ACC112 (cell line): ENCODE results near the gene PPIB.

Source experiments
- H2AFZ ChIP-seq: fragments of 200-600 bp; sonication (generic); one replicate; pipeline ENCODE4 v1.6.0; 2017; ENCODE audit warnings: antibody characterized with exemption, low read length; ENCODE audit not compliant: unreplicated experiment
- H3K27ac ChIP-seq: fragments of 200-600 bp; sonication (generic); 2 replicates; pipeline ENCODE4 v1.5.1; 2014; ENCODE audit warnings: low read depth, mild to moderate bottlenecking, antibody characterized with exemption, low read length, moderate library complexity
- H3K27me3 ChIP-seq: fragments of 200-600 bp; sonication (generic); 2 replicates; pipeline ENCODE4 v1.6.1; 2014; ENCODE audit warnings: mild to moderate bottlenecking, antibody characterized with exemption, low read length, moderate library complexity, mixed read lengths; ENCODE audit not compliant: insufficient read depth
- H3K36me3 ChIP-seq: fragments of 200-600 bp; sonication (generic); 2 replicates; pipeline ENCODE4 v1.6.1; 2016; ENCODE audit warnings: mild to moderate bottlenecking, antibody characterized with exemption, low read length, moderate library complexity, mixed read lengths; ENCODE audit not compliant: insufficient read depth
- H3K4me1 ChIP-seq: fragments of 200-600 bp; sonication (generic); one replicate; pipeline ENCODE4 v1.6.1; 2016; ENCODE audit warnings: low read length, mixed read lengths; ENCODE audit not compliant: insufficient read depth, unreplicated experiment, control insufficient read depth
- H3K4me3 ChIP-seq: fragments of 200-600 bp; sonication (generic); 2 replicates; pipeline ENCODE4 v1.5.1; 2014; ENCODE audit warnings: mild to moderate bottlenecking, low read depth, low read length
- H3K79me2 ChIP-seq: fragments of 200-600 bp; sonication (generic); one replicate; pipeline ENCODE4 v1.6.0; 2016; ENCODE audit warnings: low read length; ENCODE audit not compliant: control insufficient read depth, unreplicated experiment, insufficient read depth

The PPIB gene

GRCh38 chr15:64136347-64136746, 26.5 kb downstream of the PPIB start:
- H3K79me2 ChIP-seq = no peaks in the 10 kb centered on the region
- H3K27ac ChIP-seq = no peak overlapping the region
- no peak overlapping the region for H2AFZ ChIP-seq
- H3K4me3 ChIP-seq = no peak overlapping the region
- H3K27me3 ChIP-seq = no peaks in the 10 kb centered on the region
- peaks cover 19% of the 10 kb centered on the region; the same call in 1 of the 2 replicates for H3K36me3 ChIP-seq
- no peaks in the 10 kb centered on the region for H3K4me1 ChIP-seq

- H2AFZ ChIP-seq = no peak overlapping the region
- peaks cover 32% of the 10 kb centered on the region; the same call in 1 of the 2 replicates for H3K36me3 ChIP-seq
- no peak overlapping the region for H3K27ac ChIP-seq
- no peaks in the 10 kb centered on the region for H3K79me2 ChIP-seq
- no peaks in the 10 kb centered on the region for H3K4me1 ChIP-seq
- H3K4me3 ChIP-seq = no peak overlapping the region
- H3K27me3 ChIP-seq = no peaks in the 10 kb centered on the region
Observed at GRCh38 chr15:64134345-64134829, 28.4 kb downstream of the PPIB start.

GRCh38 chr15:64133623-64134344, 29.0 kb downstream of the PPIB start:
- H3K79me2 ChIP-seq = no peaks in the 10 kb centered on the region
- no peak overlapping the region for H3K4me3 ChIP-seq
- H3K36me3 ChIP-seq = peaks cover 33% of the 10 kb centered on the region; the same call in 1 of the 2 replicates
- no peaks in the 10 kb centered on the region for H3K27me3 ChIP-seq
- H2AFZ ChIP-seq = no peak overlapping the region
- H3K4me1 ChIP-seq = no peaks in the 10 kb centered on the region
- no peak overlapping the region for H3K27ac ChIP-seq

- no peak overlapping the region for H3K27ac ChIP-seq
- no peaks in the 10 kb centered on the region for H3K4me1 ChIP-seq
- no peaks in the 10 kb centered on the region for H3K27me3 ChIP-seq
- no peaks in the 10 kb centered on the region for H3K79me2 ChIP-seq
- H3K36me3 ChIP-seq = peaks cover 42% of the 10 kb centered on the region; the same call in 1 of the 2 replicates
- H3K4me3 ChIP-seq = no peak overlapping the region
- no peak overlapping the region for H2AFZ ChIP-seq
Observed at GRCh38 chr15:64132217-64132616, 30.6 kb downstream of the PPIB start.

- Histone ChIP-seq H2AFZ (no peak overlapping the region), H3K79me2 (no peaks in the 10 kb centered on the region), H3K27me3 (no peaks in the 10 kb centered on the region), H3K36me3 (peaks cover 48% of the 10 kb centered on the region; the same call in 1 of the 2 replicates), H3K4me3 (no peak overlapping the region), H3K27ac (no peak overlapping the region), H3K4me1 (no peaks in the 10 kb centered on the region)
Observed at GRCh38 chr15:64131547-64131946, 31.3 kb downstream of the PPIB start.

- H3K36me3 ChIP-seq = peaks cover 53% of the 10 kb centered on the region
- H2AFZ ChIP-seq = no peak overlapping the region
- H3K27ac ChIP-seq = no peak overlapping the region
- no peak overlapping the region for H3K4me3 ChIP-seq
- H3K4me1 ChIP-seq = no peaks in the 10 kb centered on the region
- H3K79me2 ChIP-seq = no peaks in the 10 kb centered on the region
- no peaks in the 10 kb centered on the region for H3K27me3 ChIP-seq
Observed at GRCh38 chr15:64130159-64130558, 32.7 kb downstream of the PPIB start.

- Histone ChIP-seq H3K4me1 (no peaks in the 10 kb centered on the region), H3K4me3 (no peak overlapping the region), H3K79me2 (no peaks in the 10 kb centered on the region), H3K27me3 (no peaks in the 10 kb centered on the region), H3K36me3 (peaks cover 56% of the 10 kb centered on the region), H2AFZ (no peak overlapping the region), H3K27ac (no peak overlapping the region)
Observed at GRCh38 chr15:64127521-64128270, 35.1 kb downstream of the PPIB start.

GRCh38 chr15:64125978-64126377, 36.8 kb downstream of the PPIB start:
- Histone ChIP-seq H3K79me2 (no peaks in the 10 kb centered on the region), H3K36me3 (peaks cover 51% of the 10 kb centered on the region), H3K27me3 (no peaks in the 10 kb centered on the region)

GRCh38 chr15:64122936-64123351, 39.9 kb downstream of the PPIB start:
- Histone ChIP-seq H3K79me2 (no peaks in the 10 kb centered on the region), H3K36me3 (peaks cover 48% of the 10 kb centered on the region), H3K27me3 (no peaks in the 10 kb centered on the region), H3K27ac (no peak overlapping the region), H3K4me3 (no peak overlapping the region), H3K4me1 (no peaks in the 10 kb centered on the region), H2AFZ (no peak overlapping the region)

More at GRCh38 chr15:64125978-64126377, 36.8 kb downstream of the PPIB start:
- Histone ChIP-seq H3K4me1 (no peaks in the 10 kb centered on the region), H2AFZ (no peak overlapping the region), H3K4me3 (no peak overlapping the region), H3K27ac (no peak overlapping the region)

- H2AFZ ChIP-seq = no peak overlapping the region
- no peaks in the 10 kb centered on the region for H3K27me3 ChIP-seq
- no peak overlapping the region for H3K27ac ChIP-seq
- H3K4me3 ChIP-seq = no peak overlapping the region
- H3K4me1 ChIP-seq = no peaks in the 10 kb centered on the region
- peaks cover 43% of the 10 kb centered on the region for H3K36me3 ChIP-seq
- H3K79me2 ChIP-seq = no peaks in the 10 kb centered on the region
Observed at GRCh38 chr15:64122444-64122843, 40.4 kb downstream of the PPIB start.
